Measurements from ENCODE around the gene LAMC3.
"Not testable (repeated sequence)": the region's sequence is repeated elsewhere in the genome, so short reads cannot be mapped to it uniquely, and the experiment has no call there.

LAMC3 gene

DNA sequence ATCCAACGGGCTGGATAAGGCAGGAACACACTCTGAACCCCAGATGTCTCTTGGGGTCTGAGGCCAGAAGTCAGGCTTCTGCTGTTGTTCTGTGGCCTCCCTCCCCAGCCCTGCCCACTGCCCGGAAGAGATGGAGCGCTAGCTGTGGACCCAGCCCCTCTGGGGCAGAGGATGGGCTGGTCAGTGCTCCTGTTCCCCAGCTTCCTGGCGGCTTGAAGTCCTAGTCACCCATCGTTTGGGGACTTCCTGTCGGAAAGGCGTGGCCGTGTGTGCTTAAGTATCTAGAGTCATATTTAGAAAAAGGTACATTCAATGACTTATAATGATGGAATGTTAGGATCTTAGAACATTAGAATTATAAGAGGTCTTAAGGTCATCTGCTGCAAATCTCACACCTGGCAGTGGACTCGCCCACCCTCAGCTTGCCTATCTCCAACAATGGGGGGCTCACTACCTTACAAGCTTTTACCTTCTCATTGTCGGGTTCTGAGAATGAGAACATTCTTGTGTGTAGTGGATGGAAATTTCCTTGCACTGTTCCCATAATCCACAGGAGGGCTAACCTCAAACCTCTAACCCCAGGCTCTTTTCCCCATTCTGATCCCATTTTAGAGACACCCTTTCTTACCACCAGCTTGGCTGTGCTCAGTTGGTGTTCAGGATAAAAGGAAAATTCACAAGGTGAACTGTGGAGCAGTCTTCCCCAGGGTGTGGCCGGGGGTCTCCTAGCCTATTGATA lies 74.0 kb downstream of the LAMC3 start:
- DNase-seq: no peak

GRCh38 chr9:131084661-131085369 lies 75.8 kb downstream of the LAMC3 start:
- no peak for DNase-seq

GRCh38 chr9:131085370-131086122 lies 76.6 kb downstream of the LAMC3 start:
- DNase-seq: no peak

GRCh38 chr9:131087354-131087893 lies 78.5 kb downstream of the LAMC3 start:
- no peak for DNase-seq

- no peak for DNase-seq
Observed at GRCh38 chr9:131090025-131090787, 81.2 kb downstream of the LAMC3 start.

- DNase-seq: no peak
Observed at GRCh38 chr9:131091352-131091992, 82.5 kb downstream of the LAMC3 start.

DNA sequence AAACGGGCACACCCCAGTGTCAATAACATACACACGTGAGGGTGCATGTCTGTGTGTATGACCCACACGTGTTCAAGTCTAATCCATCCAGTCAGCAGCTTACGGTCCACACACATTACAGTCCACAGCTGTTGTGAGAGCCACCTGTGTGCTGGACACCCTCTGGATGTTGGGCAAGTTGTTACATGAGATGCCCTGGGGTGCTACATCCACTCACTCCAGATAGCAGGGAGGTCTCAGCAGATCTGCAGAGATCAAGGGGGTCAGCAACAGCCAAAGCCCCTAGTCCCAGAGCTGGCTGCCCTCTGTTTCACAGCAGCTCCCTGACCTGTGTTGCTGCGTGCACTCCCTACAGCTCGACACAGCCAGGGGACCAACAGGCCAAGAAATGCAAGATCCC lies 83.1 kb downstream of the LAMC3 start:
- DNase-seq: no peak

- DNase-seq: no peak
Observed at GRCh38 chr9:131092548-131093440, 83.8 kb downstream of the LAMC3 start.

DNA sequence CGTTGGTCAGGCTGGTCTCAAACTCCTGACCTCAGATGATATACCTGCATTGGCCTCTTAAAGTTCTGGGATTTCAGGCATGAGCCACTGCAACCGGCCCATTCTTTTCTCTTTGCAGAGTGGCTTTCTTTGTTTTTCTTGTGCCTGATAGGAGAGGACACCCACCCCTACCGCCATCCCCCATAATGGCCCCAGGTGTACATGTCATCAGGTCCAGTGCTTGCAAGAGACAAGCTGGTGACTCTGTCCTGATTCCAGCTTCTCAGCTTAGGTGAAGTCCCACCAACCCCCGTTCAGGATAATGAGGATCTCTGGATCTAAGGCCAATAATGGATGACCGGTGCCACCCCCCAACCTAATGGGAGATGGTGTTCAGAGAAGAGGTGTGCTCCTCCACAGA lies 85.0 kb downstream of the LAMC3 start:
- DNase-seq: no peak

GRCh38 chr9:131094622-131095021 lies 85.6 kb downstream of the LAMC3 start:
- DNase-seq: no peak

- DNase-seq: no peak
Observed at GRCh38 chr9:131095666-131096268, 86.8 kb downstream of the LAMC3 start.

DNA sequence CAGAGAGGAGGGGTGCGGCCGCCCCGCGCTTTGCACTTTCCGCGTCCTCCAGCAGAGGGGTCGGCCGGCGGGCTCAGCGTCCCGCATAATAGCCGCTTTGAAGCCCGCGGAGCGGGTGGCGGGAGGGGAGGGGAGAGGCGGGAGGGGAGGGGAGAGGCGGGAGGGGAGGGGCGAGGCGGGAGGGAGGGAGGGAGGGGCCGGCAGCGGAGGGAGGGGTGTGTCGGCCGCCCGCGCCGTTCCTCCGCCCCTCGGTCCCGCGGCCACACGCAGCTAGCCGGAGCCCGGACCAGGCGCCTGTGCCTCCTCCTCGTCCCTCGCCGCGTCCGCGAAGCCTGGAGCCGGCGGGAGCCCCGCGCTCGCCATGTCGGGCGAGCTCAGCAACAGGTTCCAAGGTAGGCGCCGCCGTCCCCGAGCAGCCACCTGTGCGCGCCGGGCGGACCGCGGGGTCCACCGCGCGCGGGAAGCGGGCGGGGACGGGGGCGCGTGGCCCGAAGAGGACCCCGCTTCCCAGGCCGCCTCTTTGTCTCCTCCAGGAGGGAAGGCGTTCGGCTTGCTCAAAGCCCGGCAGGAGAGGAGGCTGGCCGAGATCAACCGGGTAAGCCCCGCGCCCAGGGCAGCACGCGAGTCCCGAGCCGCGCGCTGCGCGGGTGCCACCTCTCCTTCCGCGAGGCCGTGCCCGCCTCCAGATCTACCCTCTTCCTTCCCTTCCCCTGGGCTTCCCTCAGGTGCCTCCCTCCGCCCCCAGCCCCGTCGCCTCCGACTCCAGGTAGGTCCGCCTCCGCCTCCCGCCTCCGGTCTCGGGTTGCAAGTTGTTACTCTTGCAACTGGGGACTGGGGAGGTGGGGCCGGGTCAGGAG lies 87.5 kb downstream of the LAMC3 start, which contains the start of gene AIF1L:
Gene AIF1L, plus strand, starts transcription at position 263 of the 857 bp plus-strand sequence. Its CDS starts 99 bp downstream, at position 362.
- DNase-seq: peak; percentile 50 to 68

- no peak for DNase-seq
Observed at GRCh38 chr9:131097126-131097947, 88.4 kb downstream of the LAMC3 start.

DNA sequence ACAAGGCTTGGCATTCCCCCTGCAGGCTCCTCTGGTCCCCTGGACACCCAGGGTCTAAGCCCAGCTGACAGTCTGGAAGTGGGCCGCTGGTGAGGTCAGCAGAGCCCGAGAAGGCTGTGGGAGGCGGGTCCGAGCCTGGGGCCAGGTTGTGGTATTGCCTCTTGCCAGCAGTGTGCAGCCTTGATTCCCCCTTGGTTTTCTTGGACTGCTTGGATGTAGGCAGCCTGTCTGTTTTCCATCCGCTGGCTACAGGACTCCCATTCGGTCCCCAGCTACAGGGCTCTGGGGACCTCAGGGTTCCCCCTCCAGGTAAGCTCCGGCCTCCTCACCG lies 88.9 kb downstream of the LAMC3 start:
- DNase-seq: no peak

- no peak for DNase-seq
Observed at GRCh38 chr9:131098391-131099101, 89.6 kb downstream of the LAMC3 start.

- no peak for DNase-seq
Observed at GRCh38 chr9:131099102-131099606, 90.2 kb downstream of the LAMC3 start.

DNA sequence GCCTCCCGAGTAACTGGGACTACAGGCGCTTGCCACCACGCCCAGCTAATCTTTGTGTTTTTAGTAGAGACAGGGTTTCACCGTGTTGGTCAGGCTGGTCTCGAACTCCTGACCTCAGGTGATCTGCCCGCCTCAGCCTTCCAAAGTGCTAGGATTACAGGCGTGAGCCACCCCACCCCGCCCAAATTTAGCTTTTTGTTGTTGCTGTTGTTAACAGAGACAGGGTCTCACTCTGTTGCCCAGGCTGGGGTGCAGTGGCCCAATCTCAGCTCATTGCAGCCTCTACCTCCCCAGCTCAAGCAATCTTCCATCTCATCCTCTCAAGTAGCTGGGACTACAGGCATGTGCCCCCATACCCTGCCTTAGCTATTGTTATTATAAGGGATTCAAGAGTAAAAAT lies 90.9 kb downstream of the LAMC3 start:
- not testable (repeated sequence) for DNase-seq

DNA sequence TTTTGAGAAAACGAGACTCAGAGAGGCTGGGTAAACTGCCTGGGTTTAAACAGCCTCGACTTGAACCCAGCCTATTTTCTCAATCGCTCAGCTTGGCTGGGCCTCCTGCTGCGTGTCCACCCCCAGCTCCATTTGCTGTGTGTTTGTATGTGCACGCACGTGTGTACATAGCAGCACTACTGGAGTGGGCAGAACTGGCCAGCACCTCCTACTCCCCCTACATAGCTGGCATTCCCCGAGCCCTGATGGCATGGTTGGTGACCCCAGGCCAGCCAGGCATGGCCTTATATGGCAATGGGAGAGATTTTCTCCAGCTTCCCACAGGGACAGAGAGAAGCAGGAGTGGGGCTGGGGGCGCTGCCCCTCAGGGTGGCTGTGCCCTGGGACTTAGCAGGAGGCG lies 91.5 kb downstream of the LAMC3 start:
- DNase-seq: no peak

Data from hippocampal formation (tissue), 2 donors.